K562 (cell line): ENCODE results near the gene GPR157. TPM values are rescaled to one million over a fixed set of nuclear protein-coding genes. Genes with fewer than 3 reads are reported as not detected.

ENCODE experiments used
- MEIS2 ChIP-seq: fragments of 450-650 bp; IDR thresholded peaks from 2 replicates; pipeline ENCODE4 v1.6.1; 2014; ENCODE audit warnings: mild to moderate bottlenecking; ENCODE audit not compliant: partially characterized antibody
- ZBTB40 ChIP-seq, 2 experiments: fragments of 450-650 bp in 1 of 2; sonication (generic) in 1 of 2; formaldehyde crosslinking in 1 of 2; IDR thresholded peaks; 2 replicates each; pipeline versions ENCODE4 v1.7.1 to v1.9.0; 2016 to 2022; ENCODE audit warnings: inconsistent platforms in 1 of 2, mild to moderate bottlenecking in 1 of 2, missing genetic modification reagents in 1 of 2
- polyA plus RNA-seq, 8 experiments: library from polyadenylated mRNA; depleted of rRNA in 4 of 8; stranded (reverse) in 5 of 8; unstranded in 3 of 8; fragments of >200 nt; fragmentation: Nextera tagmentation in 2 of 8; fragmentation: Illumina TruSeq in 1 of 8; extraction: Ambion mirVana in 2 of 8; extraction: Trizol in 1 of 8; gene quantifications; 2 replicates each; pipeline versions ENCODE4 v1.2.1 to v1.2.3, GENCODE V29; 2011 to 2014; ENCODE audit warnings: inconsistent platforms in 1 of 8, missing spikeins in 1 of 8
- total RNA-seq, 7 experiments: library from RNA; depleted of rRNA in 6 of 7; stranded (reverse); fragments of >200 nt in 6 of 7; fragmentation: Illumina TruSeq in 2 of 7; extraction: Trizol in 2 of 7; gene quantifications; 2 replicates each; pipeline versions ENCODE4 v1.2.1 to v1.2.3, GENCODE V29; 2011 to 2021; ENCODE audit warnings: low replicate concordance in 1 of 7

Gene GPR157
- total and polyA plus RNA-seq, 9 of the 15 experiments (the other 6 are each of a cell fraction or from before 2014, with no cell fraction given): 0.01 to 0.18 (median 0.04) TPM; not detected in 4

GRCh38 chr1:9115351-9116205 lies 13.3 kb downstream of the GPR157 start (continued):
- TF ChIP-seq ZBTB40 (IDR thresholded peaks at IDR 0.05) (peak; percentile 95), ZBTB40 (CRISPR knock-in tag; IDR thresholded peaks at IDR 0.05) (peak; percentile 85), MEIS2 (peak; percentile 6)
